Adipose tissue (tissue), 3 donors: ENCODE results near the gene PCGF3. TPM values are rescaled to one million over a fixed set of nuclear protein-coding genes. Genes with fewer than 3 reads are reported as not detected.

Experiments used
- H3K27ac ChIP-seq: one replicate; pipeline ENCODE4 v1.5.1; 2013; ENCODE audit warnings: low read depth, low read length
- WGBS, 3 donors: extraction: QIAGEN DNeasy Blood & Tissue Kit; methylation state at CpG; one replicate each; pipeline ENCODE4 v1.1.7; 2013; 5-methylcytosine and 5-hydroxymethylcytosine counted together
- polyA plus RNA-seq, 3 donors: library from polyadenylated mRNA; stranded (reverse); fragments of 200-250 nt; gene quantifications; one replicate each; pipeline ENCODE4 v1.2.3, GENCODE V29; 2013
- donor health status: healthy with polysubstance abuse.
- donor health status: Bipolar disorder and iron deficiency.
- donor health status: healthy.

Gene PCGF3
- polyA plus RNA-seq, 3 donors = 15.8 to 38.9 (median 26.6) TPM

DNA sequence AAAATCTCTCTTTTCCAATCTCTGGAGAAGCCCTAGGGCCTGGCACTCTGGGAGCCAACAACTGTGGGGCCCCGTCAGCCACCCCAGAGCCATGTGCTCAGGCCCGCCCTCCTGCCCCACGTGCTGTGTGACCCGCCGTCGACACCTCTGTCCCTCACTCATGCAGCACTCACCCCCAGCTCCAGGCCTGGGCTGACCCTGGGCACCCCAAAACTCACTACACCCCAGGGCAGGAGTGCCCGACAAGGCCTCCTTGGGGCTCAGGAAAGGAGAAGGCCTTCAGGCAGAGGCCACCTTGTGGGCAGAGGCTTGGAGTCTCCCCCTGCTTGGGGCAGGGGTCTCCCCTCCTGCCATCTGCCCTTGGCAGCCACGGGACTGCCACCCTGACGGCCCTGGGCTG lies 25.5 kb upstream of the PCGF3 start:
- 79 to 87% (median 82%) methylated on average over 8 to 9 of the region's 9 CpGs for WGBS, 3 donors
- H3K27ac ChIP-seq = no peak overlapping the region

DNA sequence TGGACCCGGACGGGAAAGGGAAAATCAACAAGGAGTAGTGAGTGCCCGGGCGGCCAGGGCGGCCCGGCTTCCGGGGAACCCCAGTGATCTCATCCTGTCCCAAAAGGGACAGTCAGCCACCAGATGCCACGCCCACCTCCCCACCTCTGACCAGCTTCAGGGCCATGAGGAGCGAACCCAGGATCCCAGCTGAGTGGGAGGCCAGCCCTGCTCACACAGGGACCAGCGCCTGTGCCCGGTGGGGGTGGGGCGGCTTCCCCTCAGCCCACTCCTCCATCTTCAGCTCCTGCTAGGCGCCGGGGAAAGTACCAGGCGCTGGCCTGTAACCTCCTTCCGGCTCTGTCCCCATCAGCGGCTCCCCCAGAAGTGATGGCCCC lies 25.1 kb upstream of the PCGF3 start:
- H3K27ac ChIP-seq = no peak overlapping the region
- 48 to 74% (median 60%) methylated on average over 14 to 17 of the region's 17 CpGs for WGBS, 3 donors

- WGBS, 3 donors = 3 to 19% (median 8%) methylated on average over 34 to 52 of the region's 62 CpGs
- no peak overlapping the region for H3K27ac ChIP-seq
Observed at GRCh38 chr4:680928-681645, 24.5 kb upstream of the PCGF3 start.

- WGBS, 3 donors = 74 to 82% (median 82%) methylated on average over 47 to 55 of the region's 58 CpGs
- H3K27ac ChIP-seq = no peak overlapping the region
Observed at GRCh38 chr4:681736-682451, 23.7 kb upstream of the PCGF3 start.

- no peak overlapping the region for H3K27ac ChIP-seq
- WGBS, 3 donors = 75 to 92% (median 91%) methylated on average over 23 of the region's 23 CpGs
Observed at GRCh38 chr4:682490-683172, 23.0 kb upstream of the PCGF3 start.

DNA sequence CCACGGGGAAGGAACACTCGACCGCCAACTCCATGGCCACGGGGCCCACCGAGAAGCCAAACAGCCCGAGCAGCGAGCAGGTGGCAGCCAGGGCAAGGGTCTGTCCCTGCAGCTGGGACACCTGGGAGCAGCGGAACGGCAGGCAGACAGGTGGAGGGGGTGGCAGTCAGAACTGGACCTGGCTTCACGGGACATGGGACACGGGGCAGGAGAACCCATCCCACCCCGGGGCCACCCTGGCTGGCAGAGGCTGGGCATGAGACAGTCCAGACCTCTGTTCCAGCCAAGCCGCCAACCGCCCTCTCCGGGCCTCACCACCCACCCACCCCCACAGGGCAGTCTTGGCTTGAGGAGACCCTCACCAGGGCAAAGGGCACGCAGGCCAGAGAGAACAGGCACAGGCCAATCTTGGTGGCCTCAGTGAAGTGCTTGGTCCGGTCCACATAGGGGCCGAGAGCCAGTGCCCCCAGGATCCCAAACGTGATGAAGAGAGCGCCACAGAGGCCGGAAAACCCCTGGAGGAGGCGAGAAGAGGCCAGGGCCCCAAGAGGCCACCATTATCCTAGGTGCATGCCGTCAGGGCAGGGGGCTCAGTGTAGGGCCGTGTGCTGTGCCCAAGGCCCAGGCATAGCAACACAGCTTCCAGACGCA lies 22.3 kb upstream of the PCGF3 start:
- 77 to 80% (median 77%) methylated on average over 24 to 25 of the region's 25 CpGs for WGBS, 3 donors
- H3K27ac ChIP-seq = no peak overlapping the region

DNA sequence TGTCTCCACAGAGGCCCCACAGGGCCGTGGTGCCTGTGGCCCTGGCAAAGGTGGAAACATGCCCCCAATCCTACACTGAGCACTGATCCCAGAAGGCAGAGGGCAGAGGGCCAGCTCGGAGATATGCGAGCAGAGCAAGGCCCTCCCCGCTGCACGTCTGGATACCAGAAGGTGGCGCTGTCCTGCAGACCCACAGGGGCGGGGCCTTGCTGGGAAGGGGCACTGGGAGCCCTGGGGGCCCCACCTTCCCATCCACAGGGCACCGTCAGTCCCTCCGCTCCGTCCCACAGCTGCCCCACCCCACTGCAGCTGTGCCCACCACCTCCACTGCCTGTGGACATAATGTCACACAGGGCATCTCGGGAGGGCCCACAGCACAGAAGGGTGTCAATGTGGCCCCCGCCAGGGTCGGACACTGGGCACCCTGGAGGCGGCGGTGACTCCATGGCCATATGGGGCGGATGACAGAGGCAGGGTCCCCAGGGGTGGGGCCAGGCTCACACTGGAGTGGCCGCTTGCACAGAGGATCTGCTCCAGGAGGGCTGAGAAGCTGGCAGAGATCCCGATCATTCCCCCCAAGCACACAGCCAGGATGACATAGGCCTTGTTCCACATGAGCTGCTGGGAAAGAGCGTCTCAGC lies 21.5 kb upstream of the PCGF3 start:
- WGBS, 3 donors = 43 to 46% (median 43%) methylated on average over 16 to 19 of the region's 19 CpGs
- no peak overlapping the region for H3K27ac ChIP-seq

DNA sequence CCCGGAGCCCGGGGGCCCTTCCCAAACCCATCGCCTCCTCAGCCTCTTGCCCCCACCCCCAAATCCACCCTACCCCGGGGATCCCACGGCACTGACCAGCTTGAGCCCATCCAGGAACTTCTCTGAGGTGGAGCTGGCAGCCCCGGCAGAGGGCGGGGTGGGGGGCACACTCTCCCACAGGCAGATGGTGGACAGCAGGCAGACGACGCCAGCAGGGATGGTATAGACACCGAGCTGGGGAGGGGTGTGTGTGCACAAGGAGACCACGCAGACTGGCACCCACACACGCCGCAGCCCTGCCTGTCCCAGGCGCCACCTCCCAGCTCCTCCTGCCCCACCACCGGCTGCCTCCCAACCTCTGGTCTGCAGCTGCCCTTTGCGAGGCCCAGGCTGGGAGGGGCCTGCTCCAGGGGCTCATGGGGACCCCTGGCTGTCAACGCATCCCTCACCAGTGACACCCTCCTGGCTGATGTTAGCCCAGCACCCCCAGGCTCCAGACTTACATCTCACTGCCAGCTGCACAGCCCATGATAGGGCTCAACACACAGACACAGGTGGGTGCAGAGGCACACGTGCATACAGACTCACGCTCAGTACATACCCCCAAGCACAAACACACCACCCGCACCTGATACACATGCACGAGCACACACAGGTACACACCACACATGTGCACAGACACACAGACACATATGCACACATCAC lies 20.9 kb upstream of the PCGF3 start:
- H3K27ac ChIP-seq = no peak overlapping the region
- WGBS, 3 donors = 82 to 88% (median 84%) methylated on average over 19 to 21 of the region's 21 CpGs

DNA sequence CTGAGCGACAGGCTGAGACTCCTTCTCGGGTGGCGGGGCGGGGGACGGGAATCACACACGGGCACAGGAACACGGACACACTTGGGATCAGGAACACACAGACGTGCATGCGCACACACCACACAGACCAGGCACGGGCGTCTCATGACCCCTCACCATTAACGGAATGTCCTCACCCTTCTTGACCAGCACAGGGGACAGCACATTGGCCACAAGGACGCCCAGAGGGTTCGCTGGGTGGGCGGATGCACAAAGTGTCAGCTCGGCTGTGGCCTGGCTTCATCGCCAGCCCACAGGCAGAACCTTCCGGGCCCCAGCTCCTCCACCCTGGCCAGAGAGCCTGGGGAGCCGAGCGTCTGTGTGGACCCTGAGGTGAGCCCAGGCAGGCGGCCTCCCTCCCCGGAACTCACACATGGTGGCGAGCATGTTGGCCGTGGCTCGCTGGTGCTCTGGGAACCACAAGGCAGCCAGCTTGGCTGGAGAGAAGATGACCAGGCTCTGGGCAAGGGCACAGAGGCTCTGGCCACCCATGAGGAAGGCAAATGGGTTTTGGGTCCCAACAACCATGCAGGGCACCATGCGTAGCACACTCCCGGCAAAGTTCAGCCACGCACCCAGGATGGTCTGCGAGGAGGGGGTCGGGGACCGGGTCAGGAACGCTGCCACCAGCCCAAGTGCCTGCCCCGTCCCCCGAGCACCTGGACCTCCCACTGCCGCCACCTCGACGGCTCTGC lies 19.8 kb upstream of the PCGF3 start:
- no peak overlapping the region for H3K27ac ChIP-seq
- WGBS, 3 donors = 91 to 94% (median 94%) methylated on average over 37 of the region's 37 CpGs

DNA sequence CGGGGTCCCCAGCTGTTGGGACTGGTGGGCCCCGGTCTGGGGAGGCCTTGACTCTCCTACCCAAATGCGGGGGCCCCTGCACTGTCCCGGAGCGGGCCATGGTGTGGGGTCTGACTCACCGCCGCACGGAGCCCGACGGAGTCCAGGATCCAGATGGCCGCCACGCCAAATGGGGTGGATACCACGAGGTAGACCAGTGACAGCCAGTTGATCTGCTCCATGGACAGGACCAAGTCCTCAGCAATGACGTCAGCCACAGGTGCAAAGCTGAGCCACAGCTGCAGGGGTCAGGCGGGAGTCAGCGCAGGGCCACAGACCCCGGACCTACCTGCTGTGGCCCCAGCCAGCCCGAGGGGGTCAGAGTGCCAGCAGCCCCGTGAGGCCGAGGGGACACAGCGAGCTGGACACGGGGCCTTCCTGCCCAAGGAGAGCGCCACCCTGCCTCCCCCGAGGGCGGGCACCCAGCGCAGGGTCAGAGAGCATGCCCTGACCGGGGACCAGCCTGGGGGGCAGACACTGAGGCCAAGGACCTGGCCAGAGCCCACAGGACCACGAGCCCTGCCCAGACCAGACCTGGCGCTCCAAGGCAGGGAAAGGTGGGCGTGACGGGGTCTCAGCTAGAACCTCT lies 19.1 kb upstream of the PCGF3 start:
- WGBS, 3 donors = 92 to 95% (median 94%) methylated on average over 26 to 31 of the region's 31 CpGs
- H3K27ac ChIP-seq = no peak overlapping the region

- 35 to 61% (median 43%) methylated on average over 33 to 38 of the region's 38 CpGs for WGBS, 3 donors
- no peak overlapping the region for H3K27ac ChIP-seq
Observed at GRCh38 chr4:687048-687970, 18.3 kb upstream of the PCGF3 start.

GRCh38 chr4:687971-688853 lies 17.4 kb upstream of the PCGF3 start:
- 53 to 83% (median 77%) methylated on average over 22 to 26 of the region's 26 CpGs for WGBS, 3 donors
- H3K27ac ChIP-seq = no peak overlapping the region

DNA sequence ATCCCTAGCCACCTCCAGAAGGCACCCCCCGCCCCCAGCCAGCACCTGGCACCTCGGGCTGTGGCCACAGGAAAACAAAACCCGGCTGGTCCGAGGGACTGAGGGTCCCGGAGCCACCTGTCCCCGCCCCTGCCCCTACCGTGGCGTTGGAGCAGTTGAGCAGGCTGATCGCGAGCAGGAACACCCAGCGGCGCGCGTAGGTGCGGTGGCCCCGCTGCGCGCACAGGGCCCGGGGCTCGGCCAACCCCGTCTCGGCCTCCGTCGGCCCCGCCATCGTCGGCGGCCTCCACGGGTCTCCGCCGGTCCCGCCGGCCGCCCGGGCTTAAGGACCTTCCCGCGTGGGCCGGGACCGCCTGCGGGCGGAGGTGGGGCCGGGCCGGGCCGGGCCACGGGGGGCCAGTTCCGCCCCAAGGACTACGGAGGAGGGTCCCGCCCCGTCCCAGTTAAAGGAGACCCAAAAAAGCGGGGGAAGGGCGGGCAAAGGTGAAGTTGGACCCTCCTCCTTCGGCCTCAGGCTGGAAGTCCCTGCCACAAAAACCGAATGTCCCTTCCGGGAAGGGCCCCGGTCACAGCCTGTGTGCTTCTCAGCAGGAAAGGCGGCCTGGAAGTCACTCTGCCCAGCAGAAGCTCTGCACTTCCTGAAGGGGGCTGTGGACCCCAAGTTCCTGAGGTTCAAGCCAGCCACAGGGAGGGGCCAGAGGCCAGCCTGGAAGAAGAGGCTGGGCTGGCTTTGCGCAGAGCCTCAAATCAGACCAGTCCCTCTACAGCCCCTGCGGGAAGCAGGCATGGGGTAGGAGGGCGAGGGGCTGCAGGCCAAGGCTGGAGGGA lies 16.6 kb upstream of the PCGF3 start, which contains the start of gene SLC49A3:
TSS of gene SLC49A3 (minus strand) at position 298 of the 828 bp plus-strand sequence. CDS start at position 274, 24 bp downstream.
- 6 to 22% (median 9%) methylated on average over 37 to 59 of the region's 59 CpGs for WGBS, 3 donors
- no peak within 1 kb of the TSS for H3K27ac ChIP-seq

DNA sequence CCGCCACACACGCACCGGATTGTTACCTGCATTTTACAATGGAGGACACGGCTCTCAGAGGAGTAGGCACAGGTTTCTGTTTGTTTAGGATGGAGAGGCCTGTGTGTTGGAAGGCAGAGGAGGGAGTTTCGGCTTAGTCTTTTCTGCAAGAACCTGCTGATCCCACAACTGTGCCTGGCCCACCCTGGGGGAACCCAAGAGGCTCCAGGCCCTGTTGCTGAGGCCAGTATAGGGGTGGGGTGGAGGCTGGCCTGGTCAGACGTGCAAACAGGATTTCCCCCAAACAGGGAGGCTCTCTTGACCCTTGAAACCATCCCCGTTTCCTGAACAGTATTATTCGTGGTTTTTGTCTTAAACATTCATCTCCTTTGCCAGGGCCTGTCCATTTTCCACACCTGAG lies 15.9 kb upstream of the PCGF3 start:
- 70 to 88% (median 73%) methylated on average over 8 of the region's 8 CpGs for WGBS, 3 donors
- H3K27ac ChIP-seq = no peak overlapping the region
